H1 (cell line): ENCODE measurements around the gene CASTOR1. TPM values are rescaled to one million over a fixed set of nuclear protein-coding genes. Genes with fewer than 3 reads are reported as not detected.

Experiments
- CTCF ChIA-PET: fragments of 300-600 bp; sonication (Branson Sonifier 250); formaldehyde crosslinking; loops from one replicate; lab custom pipeline; 2021; ENCODE audit not compliant: partially characterized antibody; lab: Charles Lee
- POLR2A ChIA-PET: fragments of 300-600 bp; sonication (Branson Sonifier 250); formaldehyde crosslinking; loops from one replicate; lab custom pipeline; 2021; ENCODE audit warnings: inconsistent platforms; ENCODE audit not compliant: partially characterized antibody; lab: Charles Lee
- DNase-seq, 2 experiments: peaks; one replicate each; pipeline versions ENCODE4 v3.0.0 to v3.0.0-alpha.2; 2010 to 2022; ENCODE audit warnings: low spot score in 2 of 2, low read depth in 1 of 2, mixed read lengths in 1 of 2
- FAIRE-seq: peaks from 2 replicates; lab custom pipeline; 2011; peaks lifted over from hg19 to GRCh38; lab: Jason Lieb, UNC
- H2AFZ ChIP-seq: 2 replicates; pipeline ENCODE4 v1.8.1; 2012; ENCODE audit warnings: low read length, inconsistent platforms
- H2AK5ac ChIP-seq: 2 replicates; pipeline ENCODE4 v1.6.1; 2013; ENCODE audit warnings: low read depth, low read length
- H2BK120ac ChIP-seq: replicated peaks from 2 replicates; pipeline ENCODE3; 2013; ENCODE audit warnings: low read depth, low read length, inconsistent platforms
- H2BK12ac ChIP-seq: 2 replicates; pipeline ENCODE4 v1.6.1; 2013; ENCODE audit warnings: low read depth, low read length
- H2BK15ac ChIP-seq: 2 replicates; pipeline ENCODE4 v1.6.1; 2013; ENCODE audit warnings: low read length
- H2BK20ac ChIP-seq: 2 replicates; pipeline ENCODE4 v1.6.1; 2013; ENCODE audit warnings: low read length
- H2BK5ac ChIP-seq: 2 replicates; pipeline ENCODE4 v1.6.1; 2013; ENCODE audit warnings: low read depth, low read length
- H3K14ac ChIP-seq: 2 replicates; pipeline ENCODE4 v1.6.1; 2013; ENCODE audit warnings: inconsistent platforms; ENCODE audit not compliant: insufficient read length
- H3K18ac ChIP-seq: 2 replicates; pipeline ENCODE4 v1.6.1; 2013; ENCODE audit warnings: low read length; ENCODE audit errors: extremely low read depth
- H3K23ac ChIP-seq: 2 replicates; pipeline ENCODE4 v1.6.1; 2013; ENCODE audit warnings: inconsistent platforms; ENCODE audit not compliant: insufficient read length
- H3K23me2 ChIP-seq: 2 replicates; pipeline ENCODE4 v1.6.1; 2013; ENCODE audit warnings: low read depth, low read length
- H3K27ac ChIP-seq: 2 replicates; pipeline ENCODE4 v1.6.1; 2011; ENCODE audit warnings: low read depth, low read length, inconsistent platforms
- H3K27me3 ChIP-seq, 4 experiments: replicated peaks in 1 of 4; 1 replicate in 1 of 4; 2 replicates in 3 of 4; pipeline versions ENCODE4 v1.6.1 to v1.8.1; 2011 to 2013; ENCODE audit warnings: low read length in 3 of 4, mild to moderate bottlenecking in 3 of 4, inconsistent platforms in 2 of 4, mixed read lengths in 2 of 4, moderate library complexity in 1 of 4; ENCODE audit not compliant: control insufficient read depth in 3 of 4, insufficient read depth in 3 of 4; ENCODE audit errors: extremely low read depth in 1 of 4
- H3K36me3 ChIP-seq, 4 experiments: 2 replicates each; pipeline versions ENCODE4 v1.6.1 to v1.8.1; 2011 to 2013; ENCODE audit warnings: mild to moderate bottlenecking in 4 of 4, low read length in 3 of 4, moderate library complexity in 2 of 4, control low read depth in 1 of 4, inconsistent platforms in 1 of 4; ENCODE audit not compliant: insufficient read depth in 4 of 4, control insufficient read depth in 2 of 4
- H3K4ac ChIP-seq: replicated peaks from 2 replicates; pipeline ENCODE3; 2013; ENCODE audit warnings: low read length, low read depth, mixed read lengths, inconsistent platforms; ENCODE audit not compliant: insufficient read length
- H3K4me1 ChIP-seq, 4 experiments: replicated peaks in 1 of 4; 1 replicate in 1 of 4; 2 replicates in 3 of 4; pipeline versions ENCODE4 v1.6.1 to v1.8.1; 2011 to 2013; ENCODE audit warnings: low read length in 3 of 4, inconsistent platforms in 2 of 4, mixed read lengths in 1 of 4; ENCODE audit not compliant: insufficient read depth in 4 of 4, control insufficient read depth in 3 of 4
- H3K4me2 ChIP-seq, 2 experiments: 2 replicates each; pipeline versions ENCODE4 v1.6.1 to v1.8.1; 2011 to 2013; ENCODE audit warnings: low read depth in 2 of 2, low read length in 2 of 2, control low read depth in 1 of 2, inconsistent platforms in 1 of 2, mild to moderate bottlenecking in 1 of 2; ENCODE audit not compliant: insufficient read depth in 1 of 2
- H3K4me3 ChIP-seq, 4 experiments: fragments of 200-600, 300-600 bp in 1 of 4; sonication (generic), shearing (Covaris generic), sonication (Bioruptor Twin) in 1 of 4; 2 replicates each; pipeline versions ENCODE4 v1.5.1 to v1.8.1; 2011 to 2016; ENCODE audit warnings: low read length in 4 of 4, low read depth in 3 of 4, control low read depth in 2 of 4, inconsistent platforms in 2 of 4, mild to moderate bottlenecking in 2 of 4, mixed read lengths in 1 of 4, moderate library complexity in 1 of 4; ENCODE audit not compliant: insufficient read depth in 2 of 4; ENCODE audit errors: extremely low read depth in 1 of 4
- H3K56ac ChIP-seq: replicated peaks from 2 replicates; pipeline ENCODE3; 2013; ENCODE audit warnings: low read depth, mild to moderate bottlenecking, mixed read lengths, low read length, inconsistent platforms; ENCODE audit not compliant: insufficient read length
- H3K79me1 ChIP-seq: 2 replicates; pipeline ENCODE4 v1.6.1; 2013; ENCODE audit warnings: low read depth, low read length, control low read depth
- H3K79me2 ChIP-seq, 2 experiments: 2 replicates each; pipeline versions ENCODE4 v1.6.1 to v1.8.1; 2012 to 2013; ENCODE audit warnings: low read length in 2 of 2, mild to moderate bottlenecking in 2 of 2, inconsistent platforms in 1 of 2; ENCODE audit not compliant: insufficient read depth in 2 of 2, control insufficient read depth in 1 of 2
- H3K9ac ChIP-seq, 4 experiments: replicated peaks in 1 of 4; 1 replicate in 1 of 4; 2 replicates in 3 of 4; pipeline versions ENCODE4 v1.6.1 to v1.8.1; 2011 to 2013; ENCODE audit warnings: low read depth in 3 of 4, low read length in 3 of 4, control low read depth in 2 of 4, mild to moderate bottlenecking in 2 of 4, moderate library complexity in 2 of 4, inconsistent platforms in 1 of 4; ENCODE audit errors: extremely low read depth in 1 of 4
- H3K9me3 ChIP-seq, 2 experiments: 2 replicates each; pipeline versions ENCODE4 v1.6.1 to v1.8.1; 2012 to 2013; ENCODE audit warnings: mild to moderate bottlenecking in 2 of 2, moderate library complexity in 2 of 2, control low read depth in 1 of 2, inconsistent platforms in 1 of 2, low read depth in 1 of 2, low read length in 1 of 2, mixed read lengths in 1 of 2; ENCODE audit not compliant: insufficient read depth in 2 of 2
- H4K20me1 ChIP-seq, 2 experiments: replicated peaks in 1 of 2; 2 replicates each; pipeline versions ENCODE3 to v1.8.1; 2011 to 2013; ENCODE audit warnings: inconsistent platforms in 2 of 2, low read length in 2 of 2, mild to moderate bottlenecking in 1 of 2; ENCODE audit not compliant: insufficient read depth in 2 of 2, control insufficient read depth in 1 of 2
- H4K5ac ChIP-seq: 2 replicates; pipeline ENCODE4 v1.6.1; 2013; ENCODE audit warnings: low read length, low read depth, mixed read lengths, inconsistent platforms; ENCODE audit not compliant: insufficient read length
- H4K8ac ChIP-seq: 2 replicates; pipeline ENCODE4 v1.8.0; 2013; ENCODE audit warnings: mild to moderate bottlenecking, moderate library complexity, low read length, inconsistent platforms; ENCODE audit not compliant: insufficient read depth; ENCODE audit errors: extremely low read depth
- H4K91ac ChIP-seq: replicated peaks from 2 replicates; pipeline ENCODE3; 2013; ENCODE audit warnings: low read length, mixed read lengths, inconsistent platforms; ENCODE audit not compliant: insufficient read length
- BCL11A ChIP-seq, 2 experiments: IDR thresholded peaks; one replicate each; pipeline ENCODE4 v1.6.1; 2011; ENCODE audit warnings: low read depth in 2 of 2, low read length in 2 of 2, mild to moderate bottlenecking in 2 of 2
- BRCA1 ChIP-seq: IDR thresholded peaks from 2 replicates; pipeline ENCODE4 v1.6.1; 2012; ENCODE audit warnings: low read depth, low read length, improper control_type of control experiment
- CHD2 ChIP-seq: IDR thresholded peaks from 2 replicates; pipeline ENCODE4 v1.6.1; 2012; ENCODE audit warnings: low read length, improper control_type of control experiment
- KDM1A ChIP-seq: fragments of 200-600, 300-600 bp; sonication (generic); IDR thresholded peaks from 2 replicates; pipeline ENCODE4 v1.7.1; 2016; ENCODE audit warnings: mild to moderate bottlenecking, low read length, borderline replicate concordance
- KDM5A ChIP-seq: fragments of 200-600 bp; IDR thresholded peaks from 2 replicates; pipeline ENCODE4 v1.7.1; 2012; ENCODE audit warnings: mild to moderate bottlenecking, low read length, inconsistent platforms, mixed read lengths
- MAFK ChIP-seq: IDR thresholded peaks from 2 replicates; pipeline ENCODE4 v1.6.1; 2012; ENCODE audit warnings: low read depth, mild to moderate bottlenecking, improper control_type of control experiment, low read length
- SIRT6 ChIP-seq: IDR thresholded peaks from one replicate; pipeline ENCODE4 v1.7.1; 2012; ENCODE audit warnings: low read length, inconsistent platforms
- SP4 ChIP-seq: IDR thresholded peaks from 2 replicates; pipeline ENCODE4 v1.6.1; 2012; ENCODE audit warnings: low read length, inconsistent platforms
- WGBS, 2 experiments: shearing (Covaris generic) in 1 of 2; methylation state at CpG; one replicate each; pipeline versions ENCODE4 v1.1.6 to v1.1.7; 2013 to 2015; ENCODE audit warnings: low lambda C conversion rate in 2 of 2, mixed read lengths in 2 of 2, inconsistent platforms in 1 of 2, low coverage in 1 of 2, missing lambda C conversion rate in 1 of 2; ENCODE audit not compliant: insufficient replicate concordance in 2 of 2, insufficient coverage in 1 of 2, insufficient read length in 1 of 2; ENCODE audit errors: extremely low coverage in 1 of 2, missing lambda C conversion rate in 1 of 2; 5-methylcytosine and 5-hydroxymethylcytosine counted together
- polyA plus RNA-seq, 7 experiments: library from polyadenylated mRNA; depleted of rRNA in 3 of 7; stranded (reverse) in 5 of 7; unstranded in 2 of 7; fragments of >200 nt in 5 of 7; fragments of 200-250 nt in 2 of 7; gene quantifications; 1 replicate in 5 of 7; 2 replicates in 1 of 7; 4 replicates in 1 of 7; pipeline versions ENCODE4 v1.2.1 to v1.2.3, GENCODE V29; 2011 to 2013; ENCODE audit warnings: missing spikeins in 2 of 7, mixed read lengths in 2 of 7
- total RNA-seq: library from RNA; stranded (reverse); fragmentation: NEBNext Ultra II Directional; extraction: Animal tissue kit (Norgen Biotek cat#: 25700); gene quantifications from 2 replicates; pipeline ENCODE4 v1.2.1, GENCODE V29; 2021

The CASTOR1 gene
- total and polyA plus RNA-seq, 2 of the 8 experiments (the other 6 are each of a cell fraction or from before 2014, with no cell fraction given), result 10.3 to 36.0 TPM

- no peak overlapping the region for H2BK20ac ChIP-seq
- ChIA-PET CTCF (interaction anchor here (1.1 to 2.1 kb wide), 6 partner anchors 12 to 69 kb away, joined by 3 to 5 read pairs (median 3); no protein-coding TSS in a partner anchor), POLR2A (no interaction called here)
- no peaks in the 10 kb centered on the region for H3K36me3 ChIP-seq
- no peak overlapping the region for H3K18ac ChIP-seq
- no peak overlapping the region for H4K5ac ChIP-seq
- H2BK120ac ChIP-seq, result no peak overlapping the region
- H3K23ac ChIP-seq, result no peak overlapping the region
- no peak overlapping the region for H4K91ac ChIP-seq
- no peaks in the 10 kb centered on the region for H3K79me1 ChIP-seq
- H3K4me3 ChIP-seq, result no peak overlapping the region
- TF ChIP-seq SIRT6 (no peak), KDM1A (no peak), KDM5A (no peak), SP4 (no peak), BCL11A (IDR thresholded peaks at IDR 0.05; ENCODE audit: low read depth in 2 of 2, low read length in 2 of 2) (no peak), CHD2 (no peak), MAFK (no peak), BRCA1 (no peak)
- no peak overlapping the region for H3K27ac ChIP-seq
- no peaks in the 10 kb centered on the region for H3K79me2 ChIP-seq
- no peak overlapping the region for H2AK5ac ChIP-seq
- DNase-seq, result no peak
- H3K4me2 ChIP-seq, result no peak overlapping the region
- H4K8ac ChIP-seq, result no peak overlapping the region
- no peak overlapping the region for H2BK12ac ChIP-seq
- H3K4ac ChIP-seq, result no peak overlapping the region
- H3K23me2 ChIP-seq, result peaks cover 3% of the 10 kb centered on the region; the same call in 1 of the 2 replicates
- H3K4me1 ChIP-seq, result peaks cover 7 to 15% (median 11%) of the 10 kb centered on the region in 4 experiments
- FAIRE-seq, result no peak
- 85% methylated on average over 10 of the region's 10 CpGs; no CpG with 5 or more reads in 1 of the 2 experiments for WGBS, 2 experiments
- H2AFZ ChIP-seq, result no peak overlapping the region
- H3K9ac ChIP-seq, result no peak overlapping the region
- no peaks in the 10 kb centered on the region; a peak in 2 of 7 replicates for H3K27me3 ChIP-seq
- H3K14ac ChIP-seq, result no peak overlapping the region
- no peak overlapping the region for H2BK15ac ChIP-seq
- H3K56ac ChIP-seq, result no peak overlapping the region
- H4K20me1 ChIP-seq, result peaks cover 0 to 2% of the 10 kb centered on the region in 2 experiments
- no peak overlapping the region for H2BK5ac ChIP-seq
- no peaks in the 10 kb centered on the region for H3K9me3 ChIP-seq
These were observed 37.6 kb downstream of the CASTOR1 start for GRCh38 chr22:30251711-30252110.
